Endothelial cell of umbilical vein (primary cell): ENCODE measurements around the gene ACVR1C.

ENCODE experiments used
- CTCF ChIP-seq, 2 donors: IDR thresholded peaks; 1 replicate in 1 of 2; 2 replicates in 1 of 2; pipeline ENCODE4 v1.5.1; 2011; ENCODE audit warnings: low read length in 2 of 2, mild to moderate bottlenecking in 2 of 2, moderate library complexity in 2 of 2, control low read depth in 1 of 2, inconsistent platforms in 1 of 2, low read depth in 1 of 2; ENCODE audit not compliant: insufficient read depth in 1 of 2; ENCODE audit errors: extremely low read depth in 1 of 2
- EZH2 ChIP-seq: IDR thresholded peaks from 2 replicates; pipeline ENCODE4 v1.6.1; 2012; ENCODE audit warnings: borderline replicate concordance, low read depth, mild to moderate bottlenecking, moderate library complexity, low read length, inconsistent platforms; ENCODE audit not compliant: severe bottlenecking
- JUN ChIP-seq: IDR thresholded peaks from 2 replicates; pipeline ENCODE4 v1.6.1; 2011; ENCODE audit warnings: borderline replicate concordance, low read depth; ENCODE audit not compliant: insufficient read length, insufficient read depth
- POLR2A ChIP-seq: IDR thresholded peaks from 2 replicates; pipeline ENCODE4 v1.6.1; 2012; ENCODE audit warnings: low read depth, mild to moderate bottlenecking, control low read depth, low read length
- POLR2AphosphoS5 ChIP-seq: IDR thresholded peaks from 2 replicates; pipeline ENCODE4 v1.6.1; 2012; ENCODE audit warnings: low read depth, mild to moderate bottlenecking, control low read depth, low read length, moderate library complexity; ENCODE audit not compliant: insufficient read depth
- TF ChIP-seq, protein P1 (sequence below): IDR thresholded peaks from 2 replicates; pipeline ENCODE4 v1.6.1; 2011; ENCODE audit not compliant: insufficient read depth, insufficient read length

GRCh38 chr2:157508676-157509075 is 120.0 kb downstream of the ACVR1C start:
- TF ChIP-seq POLR2AphosphoS5 (no peak), CTCF (IDR thresholded peaks at IDR 0.05; ENCODE audit: extremely low read depth in 1 of 2, insufficient read depth in 1 of 2, low read depth in 1 of 2, low read length in 2 of 2) (no peak), POLR2A (no peak), EZH2 (no peak), JUN (no peak)
- TF ChIP-seq, protein P1, sequence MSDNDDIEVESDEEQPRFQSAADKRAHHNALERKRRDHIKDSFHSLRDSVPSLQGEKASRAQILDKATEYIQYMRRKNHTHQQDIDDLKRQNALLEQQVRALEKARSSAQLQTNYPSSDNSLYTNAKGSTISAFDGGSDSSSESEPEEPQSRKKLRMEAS, result no peak
